ENCODE data around the gene ALKBH5.
A peak's percentile ranks its signal among the peaks of the same experiment; 100 is the strongest.

ALKBH5 gene

GRCh38 chr17:18156171-18156975 is 27.3 kb upstream of the ALKBH5 start:
- ATAC-seq (ENCODE audit: low read depth) (no peak), DNase-seq (ENCODE audit: low spot score) (no peak)
- Histone ChIP-seq H3K27me3 (ENCODE audit: insufficient read depth, poor library complexity, severe bottlenecking) (no peaks in the 10 kb centered on the region), H3K27ac (ENCODE audit: poor library complexity, severe bottlenecking) (no peak overlapping the region), H3K9me3 (ENCODE audit: severe bottlenecking) (no peaks in the 10 kb centered on the region), H3K4me1 (ENCODE audit: insufficient read depth, poor library complexity, severe bottlenecking) (peaks cover 3% of the 10 kb centered on the region), H3K36me3 (ENCODE audit: low read depth) (no peaks in the 10 kb centered on the region), H3K4me3 (ENCODE audit: severe bottlenecking) (no peak overlapping the region)
- TF ChIP-seq CTCF (IDR thresholded peaks at IDR 0.05; ENCODE audit: poor library complexity, severe bottlenecking): no peak

DNA sequence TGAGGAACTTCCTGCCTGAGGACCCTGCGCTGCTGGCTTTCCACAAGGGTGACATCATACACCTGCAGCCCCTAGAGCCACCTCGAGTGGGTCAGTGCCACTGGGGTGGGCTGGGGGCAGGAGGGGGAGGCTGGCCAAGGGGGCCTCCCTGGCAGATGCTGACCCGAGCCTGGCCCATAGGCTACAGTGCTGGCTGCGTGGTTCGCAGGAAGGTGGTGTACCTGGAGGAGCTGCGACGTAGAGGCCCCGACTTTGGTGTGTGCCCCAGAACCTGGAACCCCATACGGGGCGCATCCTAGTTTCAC is 26.7 kb upstream of the ALKBH5 start:
- no peak overlapping the region for H3K4me3 ChIP-seq (ENCODE audit: severe bottlenecking)
- H3K36me3 ChIP-seq (ENCODE audit: low read depth): no peaks in the 10 kb centered on the region
- H3K9me3 ChIP-seq (ENCODE audit: severe bottlenecking): no peaks in the 10 kb centered on the region
- H3K27ac ChIP-seq (ENCODE audit: poor library complexity, severe bottlenecking): no peak overlapping the region
- H3K4me1 ChIP-seq (ENCODE audit: insufficient read depth, poor library complexity, severe bottlenecking): peaks cover 3% of the 10 kb centered on the region
- no peak for DNase-seq (ENCODE audit: low spot score)
- no peak for ATAC-seq (ENCODE audit: low read depth)
- H3K27me3 ChIP-seq (ENCODE audit: insufficient read depth, poor library complexity, severe bottlenecking): no peaks in the 10 kb centered on the region
- no peak for TF ChIP-seq CTCF (IDR thresholded peaks at IDR 0.05; ENCODE audit: poor library complexity, severe bottlenecking)

- Histone ChIP-seq H3K36me3 (ENCODE audit: low read depth) (no peaks in the 10 kb centered on the region), H3K27ac (ENCODE audit: poor library complexity, severe bottlenecking) (no peak overlapping the region), H3K4me1 (ENCODE audit: insufficient read depth, poor library complexity, severe bottlenecking) (peaks cover 3% of the 10 kb centered on the region), H3K9me3 (ENCODE audit: severe bottlenecking) (no peaks in the 10 kb centered on the region), H3K27me3 (ENCODE audit: insufficient read depth, poor library complexity, severe bottlenecking) (no peaks in the 10 kb centered on the region), H3K4me3 (ENCODE audit: severe bottlenecking) (no peak overlapping the region)
- TF ChIP-seq CTCF (IDR thresholded peaks at IDR 0.05; ENCODE audit: poor library complexity, severe bottlenecking): no peak
- ATAC-seq (ENCODE audit: low read depth) (no peak), DNase-seq (ENCODE audit: low spot score) (no peak)
These were observed 26.2 kb upstream of the ALKBH5 start for GRCh38 chr17:18157354-18157985.

DNA sequence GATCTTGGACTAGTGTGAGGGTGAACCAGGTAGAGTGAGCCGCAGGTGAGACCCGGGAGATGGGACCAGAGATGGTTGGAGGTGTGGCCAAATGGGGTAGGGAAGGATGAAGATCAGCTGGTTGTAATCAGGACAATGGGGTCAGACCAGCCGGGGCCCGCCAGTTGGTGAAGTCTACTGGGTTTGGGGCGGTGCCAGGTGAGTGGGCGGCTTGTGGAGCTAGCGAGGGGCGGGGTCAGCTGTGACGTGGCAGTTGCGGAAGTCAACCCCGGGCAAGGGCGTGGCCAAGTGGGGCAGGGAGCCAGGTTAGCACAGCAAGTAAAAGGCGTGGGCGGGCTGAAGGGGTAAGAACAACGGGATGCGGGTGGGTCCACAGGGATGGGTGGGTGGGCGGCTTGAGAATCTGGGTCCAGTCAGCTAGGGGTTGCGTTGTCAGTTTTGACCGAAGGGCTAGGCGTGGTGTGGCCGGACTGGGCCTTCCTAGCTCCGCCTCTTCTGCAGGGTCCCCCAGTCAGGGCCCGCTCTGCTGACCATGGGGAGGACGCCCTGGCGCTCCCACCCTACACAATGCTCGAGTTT is 25.5 kb upstream of the ALKBH5 start:
- no peak for TF ChIP-seq CTCF (IDR thresholded peaks at IDR 0.05; ENCODE audit: poor library complexity, severe bottlenecking)
- no peaks in the 10 kb centered on the region for H3K27me3 ChIP-seq (ENCODE audit: insufficient read depth, poor library complexity, severe bottlenecking)
- peak overlapping the region; percentile 15 for H3K4me3 ChIP-seq (ENCODE audit: severe bottlenecking)
- no peaks in the 10 kb centered on the region for H3K9me3 ChIP-seq (ENCODE audit: severe bottlenecking)
- H3K27ac ChIP-seq (ENCODE audit: poor library complexity, severe bottlenecking): no peak overlapping the region
- ATAC-seq (ENCODE audit: low read depth) (peak; percentile 37), DNase-seq (ENCODE audit: low spot score) (peak; percentile 98)
- no peaks in the 10 kb centered on the region for H3K36me3 ChIP-seq (ENCODE audit: low read depth)
- H3K4me1 ChIP-seq (ENCODE audit: insufficient read depth, poor library complexity, severe bottlenecking): peaks cover 3% of the 10 kb centered on the region

Measured in RWPE2 (cell line).